ENCODE results near the gene NDOR1.

Gene NDOR1

DNA sequence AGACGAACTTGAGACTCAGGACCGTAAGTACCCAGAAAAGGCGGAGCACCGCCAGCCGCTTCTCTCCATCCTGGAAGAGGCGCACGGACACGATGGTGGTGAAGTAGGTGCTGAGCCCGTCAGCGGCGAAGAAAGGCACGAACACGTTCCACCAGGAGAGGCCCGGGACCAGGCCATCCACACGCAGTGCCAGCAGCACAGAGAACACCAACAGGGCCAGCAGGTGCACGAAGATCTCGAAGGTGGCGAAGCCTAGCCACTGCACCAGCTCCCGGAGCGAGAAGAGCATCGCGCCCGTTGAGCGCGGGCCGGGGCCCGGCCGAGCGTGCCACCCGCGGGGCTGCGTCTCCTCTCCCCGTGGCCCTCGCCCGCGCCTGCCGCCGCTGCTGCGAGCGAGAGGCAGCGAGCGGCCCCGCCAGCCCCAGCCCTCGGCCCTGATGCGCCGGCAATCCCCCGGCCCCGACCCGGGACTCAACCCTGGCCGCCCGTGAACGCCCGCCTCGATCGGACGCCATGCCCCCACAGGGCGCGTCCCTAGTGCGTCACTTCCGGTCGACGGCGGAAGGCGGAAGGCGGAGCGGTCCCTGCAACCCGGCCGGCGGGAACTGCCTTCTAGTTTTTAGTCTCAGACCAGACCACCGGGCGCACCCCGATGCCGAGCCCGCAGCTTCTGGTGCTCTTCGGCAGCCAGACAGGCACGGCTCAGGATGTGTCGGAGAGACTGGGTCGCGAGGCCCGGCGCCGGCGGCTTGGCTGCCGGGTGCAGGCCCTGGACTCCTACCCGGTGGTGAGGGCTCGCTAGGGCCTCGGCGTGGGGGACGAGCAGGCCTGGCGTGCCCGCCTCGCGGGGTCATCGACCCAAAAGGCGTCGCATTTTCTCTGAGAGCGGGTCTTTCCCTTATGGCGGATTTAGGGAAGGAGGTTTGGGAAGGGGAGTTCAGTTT is at the start of gene NDOR1, which contains the start of gene TMEM203:
Gene NDOR1 (plus strand): TSS at position 575 of the 944 bp plus-strand sequence. CDS start 78 bp downstream, at position 653.
Gene TMEM203 (minus strand): TSS at position 523 of the 944 bp plus-strand sequence. CDS start 234 bp downstream, at position 289.
- peak; percentile 83 for DNase-seq (ENCODE audit: low read depth)

DNA sequence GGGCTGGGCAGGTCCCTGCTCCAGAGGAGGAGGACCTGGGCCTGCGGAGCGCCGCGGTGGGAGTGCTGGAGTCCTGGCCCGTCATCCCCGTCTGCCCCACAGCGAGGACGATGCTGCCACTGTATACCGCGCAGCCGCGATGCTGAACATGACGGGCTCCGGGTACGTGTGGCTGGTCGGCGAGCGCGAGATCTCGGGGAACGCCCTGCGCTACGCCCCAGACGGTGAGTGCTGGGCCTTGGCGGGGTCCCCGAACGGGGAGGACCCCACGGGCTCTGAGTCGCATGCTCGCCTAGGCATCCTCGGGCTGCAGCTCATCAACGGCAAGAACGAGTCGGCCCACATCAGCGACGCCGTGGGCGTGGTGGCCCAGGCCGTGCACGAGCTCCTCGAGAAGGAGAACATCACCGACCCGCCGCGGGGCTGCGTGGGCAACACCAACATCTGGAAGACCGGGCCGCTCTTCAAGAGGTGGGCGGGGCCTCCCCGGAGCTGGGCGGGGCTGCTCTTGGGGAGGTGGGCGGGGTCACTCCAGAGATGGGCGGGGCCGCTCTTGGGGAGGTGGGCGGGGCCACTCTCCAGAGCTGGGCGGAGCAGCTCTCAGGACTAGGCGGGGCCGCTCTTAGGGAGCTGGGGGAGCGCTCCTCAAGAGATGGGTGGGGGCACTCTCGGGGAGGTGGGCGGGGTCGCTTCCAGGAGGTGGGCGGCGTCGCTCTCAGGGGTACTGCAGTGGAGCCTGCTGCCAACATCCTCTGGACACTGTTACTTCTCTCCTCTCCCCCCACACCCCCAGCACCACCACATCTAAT is 48.7 kb upstream of the NDOR1 start:
- DNase-seq (ENCODE audit: low read depth) = peak; percentile 47

GRCh38 chr9:137157618-137158415 is 47.7 kb upstream of the NDOR1 start:
- DNase-seq (ENCODE audit: low read depth) = no peak

- no peak for DNase-seq (ENCODE audit: low read depth)
Observed at GRCh38 chr9:137158625-137159024, 46.9 kb upstream of the NDOR1 start.

- no peak for DNase-seq (ENCODE audit: low read depth)
Observed at GRCh38 chr9:137159105-137160053, 46.1 kb upstream of the NDOR1 start.

DNA sequence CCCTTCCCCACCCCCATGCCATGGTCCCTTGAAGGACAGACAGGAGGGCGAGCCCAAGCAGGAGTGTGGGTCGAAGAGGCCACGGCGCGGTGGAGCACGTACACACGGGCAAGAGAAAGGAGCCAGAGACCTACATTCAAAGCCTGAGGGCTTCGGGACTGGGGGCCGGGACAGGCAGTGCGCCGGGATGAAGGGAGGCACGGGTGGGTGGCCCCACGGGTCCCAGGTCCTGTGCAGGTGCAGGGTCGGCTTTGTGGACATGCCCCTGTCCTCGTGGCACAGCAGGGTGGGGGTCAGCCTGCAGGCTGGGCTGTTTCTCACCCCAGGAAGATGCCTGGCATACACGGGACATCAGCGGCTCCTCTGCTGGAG is 45.5 kb upstream of the NDOR1 start:
- DNase-seq (ENCODE audit: low read depth) = no peak

- no peak for DNase-seq (ENCODE audit: low read depth)
Observed at GRCh38 chr9:137160716-137161557, 44.6 kb upstream of the NDOR1 start.

GRCh38 chr9:137161558-137162486 is 43.7 kb upstream of the NDOR1 start:
- no peak for DNase-seq (ENCODE audit: low read depth)

- DNase-seq (ENCODE audit: low read depth) = peak; percentile 35
Observed at GRCh38 chr9:137162505-137163364, 42.8 kb upstream of the NDOR1 start.

- DNase-seq (ENCODE audit: low read depth) = no peak
Observed at GRCh38 chr9:137163365-137163715, 42.2 kb upstream of the NDOR1 start.

DNA sequence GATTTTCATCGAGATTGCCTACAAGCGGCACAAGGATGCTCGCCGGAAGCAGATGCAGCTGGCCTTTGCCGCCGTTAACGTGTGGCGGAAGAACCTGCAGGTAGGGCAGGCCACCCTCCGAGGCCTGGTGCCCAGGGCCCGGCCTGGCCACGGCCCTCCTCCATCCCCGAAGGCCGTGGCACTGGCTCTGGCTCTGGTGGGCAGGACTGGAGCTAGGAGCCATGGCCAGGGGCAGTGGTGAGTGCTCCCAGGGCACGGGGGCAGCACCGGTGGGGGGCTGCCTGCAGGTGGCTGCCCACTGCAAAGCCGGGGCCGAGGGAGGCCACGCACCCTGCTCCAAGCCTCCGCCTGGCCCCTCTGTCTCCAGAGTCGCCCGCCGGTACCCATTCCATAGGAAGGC is 41.7 kb upstream of the NDOR1 start:
- DNase-seq (ENCODE audit: low read depth) = no peak

GRCh38 chr9:137164370-137165249 is 40.9 kb upstream of the NDOR1 start:
- no peak for DNase-seq (ENCODE audit: low read depth)

DNA sequence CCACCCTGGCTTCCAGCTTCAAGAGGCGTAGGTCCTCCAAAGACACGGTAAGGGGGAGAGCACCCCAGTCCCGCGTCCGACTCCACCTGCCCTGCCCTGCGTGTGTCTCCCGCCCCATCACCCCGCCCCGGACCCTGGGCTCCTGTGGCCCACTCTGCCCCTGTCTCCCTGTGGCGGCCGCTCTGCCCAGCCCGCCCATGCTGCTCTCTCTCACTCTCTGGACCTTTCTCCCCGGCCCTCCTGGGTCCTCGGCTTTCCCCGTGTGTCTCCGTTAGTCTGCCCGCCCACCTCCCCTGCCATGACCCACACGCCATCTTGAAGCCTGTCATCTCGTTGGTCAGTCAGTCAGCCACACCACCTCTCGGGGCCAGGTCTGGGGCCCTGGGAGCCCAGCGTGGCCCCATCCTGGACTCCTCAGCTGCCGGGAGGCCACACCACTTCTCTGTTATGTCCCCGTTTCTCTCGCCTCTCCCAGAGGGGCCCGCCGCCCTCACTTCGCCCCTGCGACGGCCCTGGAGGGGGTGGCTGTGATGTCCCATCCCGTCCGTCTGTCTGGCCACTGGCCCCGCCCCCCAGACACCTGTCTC is 40.2 kb upstream of the NDOR1 start:
- DNase-seq (ENCODE audit: low read depth) = no peak

DNA sequence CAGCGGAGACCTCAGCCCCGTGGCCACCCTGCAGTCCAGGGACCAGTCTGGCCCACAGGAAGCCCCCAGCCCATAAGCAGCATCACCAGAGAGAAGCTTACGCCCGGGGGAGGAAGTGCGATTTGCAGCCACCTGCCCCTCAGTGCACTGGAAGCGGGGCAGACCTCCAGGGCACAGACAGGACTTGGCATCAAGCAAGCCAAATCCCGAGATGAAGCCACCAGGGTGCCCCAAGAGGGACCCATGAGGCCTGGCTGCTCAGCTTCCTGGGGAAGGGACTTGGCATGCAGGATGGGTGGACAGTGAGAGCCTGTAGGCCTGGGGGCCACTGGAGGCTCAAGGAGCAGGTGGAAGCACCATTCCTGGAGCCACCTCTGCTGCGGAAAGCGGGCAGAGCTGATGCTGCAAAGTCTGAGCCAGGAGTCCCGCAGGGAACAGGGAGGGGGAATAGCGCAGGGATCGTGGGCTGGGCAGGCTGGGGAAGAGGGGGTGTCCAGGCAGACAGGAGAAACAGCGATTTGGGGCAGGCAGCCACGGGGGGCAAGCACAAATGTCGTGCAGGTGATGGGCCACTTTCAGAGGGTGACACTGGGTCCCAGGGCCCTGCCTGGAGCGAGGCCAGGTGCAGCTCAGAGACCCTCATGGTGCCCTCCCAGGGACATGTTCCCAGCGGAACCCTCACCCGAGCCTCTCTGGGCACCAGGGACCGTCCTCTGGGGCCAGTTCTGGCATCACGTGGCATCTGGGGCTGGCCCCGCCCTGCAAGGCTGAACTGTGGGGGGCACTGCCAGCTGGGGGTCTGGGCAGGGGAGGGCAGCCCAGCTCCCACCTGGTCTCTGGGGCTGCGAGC is 38.9 kb upstream of the NDOR1 start:
- DNase-seq (ENCODE audit: low read depth) = no peak

GRCh38 chr9:137167277-137167746 is 38.2 kb upstream of the NDOR1 start:
- no peak for DNase-seq (ENCODE audit: low read depth)

Measured in iris pigment epithelial cell (primary cell).